Mammary epithelial cell (primary cell): ENCODE measurements around the gene COL18A1.

Experiments used
- CTCF ChIP-seq, 2 donors: IDR thresholded peaks in 1 of 2; conservative IDR thresholded peaks in 1 of 2; 2 replicates each; pipeline ENCODE4 v1.5.1; 2011 to 2012; ENCODE audit warnings: inconsistent platforms in 2 of 2, low read length in 2 of 2, mild to moderate bottlenecking in 2 of 2, control low read depth in 1 of 2, low read depth in 1 of 2; ENCODE audit not compliant: insufficient read depth in 1 of 2; ENCODE audit errors: extremely low read depth in 1 of 2
- EZH2 ChIP-seq: IDR thresholded peaks from 2 replicates; pipeline ENCODE4 v1.6.1; 2012; ENCODE audit warnings: low read length, inconsistent platforms, borderline replicate concordance

GRCh38 chr21:45556645-45557615 lies 152.0 kb downstream of the COL18A1 start:
- TF ChIP-seq CTCF (conservative IDR thresholded peaks at IDR 0.05 in 1 of 2, IDR thresholded peaks at IDR 0.05 in 1 of 2; ENCODE audit: extremely low read depth in 1 of 2, insufficient read depth in 1 of 2, low read depth in 1 of 2, low read length in 2 of 2) (no peak), EZH2 (no peak)
